ENCODE measurements around the gene MYO15B.

GRCh38 chr17:75632428-75632827 lies 44.8 kb downstream of the MYO15B start:
- TF ChIP-seq CTCF (IDR thresholded peaks at IDR 0.05) (no peak), POLR2AphosphoS5 (IDR thresholded peaks at IDR 0.05; ENCODE audit: low read depth, low read length) (no peak), REST (IDR thresholded peaks at IDR 0.05; ENCODE audit: insufficient read depth in 1 of 2, low read depth in 2 of 2, low read length in 1 of 2) (no peak), SIN3A (IDR thresholded peaks at IDR 0.05; ENCODE audit: borderline replicate concordance, insufficient read depth, low read depth, low read length) (no peak), TCF7L2 (IDR thresholded peaks at IDR 0.05; ENCODE audit: low read depth, low read length) (no peak)

All from Panc1 (cell line).